Measurements from ENCODE around the gene SVIL.

- TF ChIP-seq, protein P1, sequence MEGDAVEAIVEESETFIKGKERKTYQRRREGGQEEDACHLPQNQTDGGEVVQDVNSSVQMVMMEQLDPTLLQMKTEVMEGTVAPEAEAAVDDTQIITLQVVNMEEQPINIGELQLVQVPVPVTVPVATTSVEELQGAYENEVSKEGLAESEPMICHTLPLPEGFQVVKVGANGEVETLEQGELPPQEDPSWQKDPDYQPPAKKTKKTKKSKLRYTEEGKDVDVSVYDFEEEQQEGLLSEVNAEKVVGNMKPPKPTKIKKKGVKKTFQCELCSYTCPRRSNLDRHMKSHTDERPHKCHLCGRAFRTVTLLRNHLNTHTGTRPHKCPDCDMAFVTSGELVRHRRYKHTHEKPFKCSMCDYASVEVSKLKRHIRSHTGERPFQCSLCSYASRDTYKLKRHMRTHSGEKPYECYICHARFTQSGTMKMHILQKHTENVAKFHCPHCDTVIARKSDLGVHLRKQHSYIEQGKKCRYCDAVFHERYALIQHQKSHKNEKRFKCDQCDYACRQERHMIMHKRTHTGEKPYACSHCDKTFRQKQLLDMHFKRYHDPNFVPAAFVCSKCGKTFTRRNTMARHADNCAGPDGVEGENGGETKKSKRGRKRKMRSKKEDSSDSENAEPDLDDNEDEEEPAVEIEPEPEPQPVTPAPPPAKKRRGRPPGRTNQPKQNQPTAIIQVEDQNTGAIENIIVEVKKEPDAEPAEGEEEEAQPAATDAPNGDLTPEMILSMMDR (IDR thresholded peaks at IDR 0.05): no peak
- TF ChIP-seq POLR2AphosphoS5 (IDR thresholded peaks at IDR 0.05) (peak; percentile 81), POLR2A (IDR thresholded peaks at IDR 0.05) (no peak)
Measured at GRCh38 chr10:29630205-29631048, 4.3 kb downstream of the SVIL start.
